ENCODE data around the gene CFAP74. TPM values are rescaled to one million over a fixed set of nuclear protein-coding genes. Genes with fewer than 3 reads are reported as not detected.

CFAP74 gene
- total RNA-seq, 1 donor from 2014 or later = 0.35 TPM

DNA sequence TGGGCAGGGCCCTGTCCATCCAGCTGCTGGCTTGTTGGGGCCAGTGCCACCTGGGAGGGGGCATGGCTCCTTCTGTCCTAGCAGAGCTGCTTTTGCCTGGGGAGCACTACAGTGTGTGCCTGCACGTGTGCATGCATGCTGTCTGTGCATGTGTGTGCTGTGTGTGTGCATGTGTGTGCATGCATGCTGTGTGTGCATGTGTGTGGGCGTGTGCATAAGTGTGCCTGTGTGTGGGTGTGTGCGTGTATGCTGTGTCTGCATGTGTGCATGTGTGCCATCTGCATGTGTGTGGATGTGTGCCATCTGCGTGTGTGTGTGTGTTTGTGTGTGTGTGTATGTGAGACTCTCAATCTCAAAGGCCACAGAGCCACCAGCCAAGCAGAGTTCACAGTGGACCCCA is 38.3 kb upstream of the CFAP74 start:
- Histone ChIP-seq H3K27ac (no peak overlapping the region), H3K9me3 (no peaks in the 10 kb centered on the region), H3K4me1 (peaks cover 21% of the 10 kb centered on the region), H3K4me3 (no peak overlapping the region), H3K27me3 (no peaks in the 10 kb centered on the region), H3K36me3 (no peaks in the 10 kb centered on the region)
- no peak for DNase-seq
- intact Hi-C loops (cut with DNase I) = no loop called here
- ATAC-seq = no peak
- TF ChIP-seq, protein P1, sequence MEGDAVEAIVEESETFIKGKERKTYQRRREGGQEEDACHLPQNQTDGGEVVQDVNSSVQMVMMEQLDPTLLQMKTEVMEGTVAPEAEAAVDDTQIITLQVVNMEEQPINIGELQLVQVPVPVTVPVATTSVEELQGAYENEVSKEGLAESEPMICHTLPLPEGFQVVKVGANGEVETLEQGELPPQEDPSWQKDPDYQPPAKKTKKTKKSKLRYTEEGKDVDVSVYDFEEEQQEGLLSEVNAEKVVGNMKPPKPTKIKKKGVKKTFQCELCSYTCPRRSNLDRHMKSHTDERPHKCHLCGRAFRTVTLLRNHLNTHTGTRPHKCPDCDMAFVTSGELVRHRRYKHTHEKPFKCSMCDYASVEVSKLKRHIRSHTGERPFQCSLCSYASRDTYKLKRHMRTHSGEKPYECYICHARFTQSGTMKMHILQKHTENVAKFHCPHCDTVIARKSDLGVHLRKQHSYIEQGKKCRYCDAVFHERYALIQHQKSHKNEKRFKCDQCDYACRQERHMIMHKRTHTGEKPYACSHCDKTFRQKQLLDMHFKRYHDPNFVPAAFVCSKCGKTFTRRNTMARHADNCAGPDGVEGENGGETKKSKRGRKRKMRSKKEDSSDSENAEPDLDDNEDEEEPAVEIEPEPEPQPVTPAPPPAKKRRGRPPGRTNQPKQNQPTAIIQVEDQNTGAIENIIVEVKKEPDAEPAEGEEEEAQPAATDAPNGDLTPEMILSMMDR (IDR thresholded peaks at IDR 0.05) = no peak

DNA sequence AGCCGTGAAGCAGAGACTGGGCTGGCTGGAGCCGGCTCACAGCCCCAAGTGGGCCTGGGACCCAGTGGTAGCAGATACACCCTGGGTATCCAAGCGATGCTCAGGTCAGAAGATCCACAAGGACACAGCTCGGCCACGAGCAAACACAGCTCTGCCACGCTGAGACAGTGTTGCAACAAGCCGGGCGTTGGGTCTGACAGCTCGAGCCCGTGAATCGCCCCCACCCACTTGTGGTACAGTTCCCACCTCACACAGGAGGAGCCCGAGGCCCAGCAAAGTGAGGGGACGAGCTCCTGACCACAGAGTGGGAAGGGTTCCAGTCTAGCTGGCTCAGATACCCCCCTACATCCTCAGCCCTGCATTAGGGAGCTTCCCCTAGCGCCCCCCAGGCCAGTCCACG is 37.7 kb upstream of the CFAP74 start:
- Histone ChIP-seq H3K9me3 (no peaks in the 10 kb centered on the region), H3K27ac (no peak overlapping the region), H3K36me3 (no peaks in the 10 kb centered on the region), H3K4me1 (peaks cover 18% of the 10 kb centered on the region), H3K4me3 (no peak overlapping the region), H3K27me3 (no peaks in the 10 kb centered on the region)
- ATAC-seq = no peak
- TF ChIP-seq, protein P1 (IDR thresholded peaks at IDR 0.05) = no peak
- DNase-seq = no peak
- intact Hi-C loops (cut with DNase I) = no loop called here

DNA sequence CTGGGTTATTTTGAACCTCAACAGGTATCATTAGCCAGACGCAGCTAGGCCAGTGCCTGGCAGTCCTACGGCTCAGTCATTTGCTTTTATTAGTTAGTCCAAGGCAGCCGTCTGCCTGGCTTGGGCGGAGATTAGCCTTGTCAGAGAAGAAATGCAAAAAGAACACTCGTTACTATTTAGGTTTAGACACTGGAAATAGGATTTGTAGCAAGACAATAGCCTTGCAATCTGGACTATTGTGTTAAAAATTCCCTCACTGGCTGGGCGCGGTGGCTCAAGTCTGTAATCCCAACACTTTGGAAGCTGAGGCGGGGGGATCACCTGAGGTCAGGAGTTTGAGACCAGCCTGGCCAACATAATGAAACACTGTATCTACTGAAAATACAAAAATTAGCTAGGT is 35.7 kb upstream of the CFAP74 start:
- Histone ChIP-seq H3K27me3 (no peaks in the 10 kb centered on the region), H3K9me3 (no peaks in the 10 kb centered on the region), H3K27ac (no peak overlapping the region), H3K36me3 (no peaks in the 10 kb centered on the region), H3K4me3 (no peak overlapping the region), H3K4me1 (no peaks in the 10 kb centered on the region)
- no peak for ATAC-seq
- DNase-seq = no peak
- intact Hi-C loops (cut with DNase I) = no loop called here
- TF ChIP-seq, protein P1 (IDR thresholded peaks at IDR 0.05) = no peak

DNA sequence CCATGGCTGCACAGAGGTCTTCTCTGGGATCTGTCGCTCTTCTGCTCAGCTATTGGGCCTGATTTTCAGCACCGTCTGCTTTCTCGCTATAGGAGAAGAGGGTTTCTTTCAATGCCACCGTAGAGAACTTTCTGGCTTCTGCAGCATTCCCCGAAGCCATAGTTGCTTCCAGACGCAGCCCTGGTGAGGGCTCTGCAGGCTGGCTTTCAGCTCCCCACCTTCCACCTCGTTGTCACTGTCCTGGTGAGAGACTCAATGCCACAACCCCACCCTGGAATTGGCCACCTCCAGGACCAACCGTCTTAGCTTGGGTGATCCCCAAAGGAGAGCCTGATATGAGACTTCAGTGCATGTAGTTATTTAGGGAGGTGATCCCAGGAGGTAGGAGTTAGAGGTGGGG is 34.6 kb upstream of the CFAP74 start:
- Histone ChIP-seq H3K36me3 (no peaks in the 10 kb centered on the region), H3K4me3 (no peak overlapping the region), H3K4me1 (no peaks in the 10 kb centered on the region), H3K27me3 (no peaks in the 10 kb centered on the region), H3K27ac (no peak overlapping the region), H3K9me3 (no peaks in the 10 kb centered on the region)
- no peak for ATAC-seq
- intact Hi-C loops (cut with DNase I) = no loop called here
- TF ChIP-seq, protein P1 (IDR thresholded peaks at IDR 0.05) = no peak
- DNase-seq = no peak

DNA sequence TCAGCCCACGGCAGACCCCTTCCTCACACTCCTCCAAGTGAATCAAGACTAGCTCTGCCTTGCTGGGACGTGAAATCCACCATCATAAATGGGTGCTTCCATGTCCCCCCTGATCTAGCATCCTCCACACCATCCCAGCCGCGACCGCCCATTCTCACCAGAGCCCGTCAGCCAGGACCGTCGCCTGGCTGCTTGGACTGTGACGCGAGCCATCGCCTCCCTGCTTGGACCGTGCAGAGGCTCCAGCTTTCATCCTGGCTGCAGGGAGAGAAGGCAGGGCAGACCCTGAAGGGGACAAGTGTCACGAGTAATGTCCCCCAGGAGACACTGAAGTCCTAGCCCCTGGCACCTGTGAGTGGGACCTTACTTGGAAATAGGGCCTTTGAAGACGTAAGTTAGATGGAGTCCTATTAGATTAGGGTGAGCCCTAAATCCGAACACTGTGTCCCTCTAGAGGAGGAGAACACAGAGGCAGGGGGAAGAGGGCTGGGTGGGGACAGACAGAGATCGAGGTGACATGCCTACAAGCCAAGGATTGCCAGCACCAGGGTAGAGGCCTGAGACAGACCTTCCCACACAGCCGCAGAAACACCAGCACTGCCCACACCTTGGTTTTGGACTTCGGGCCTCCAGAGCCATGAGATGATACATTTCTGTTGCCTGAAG is 33.9 kb upstream of the CFAP74 start:
- Histone ChIP-seq H3K4me1 (no peaks in the 10 kb centered on the region), H3K4me3 (no peak overlapping the region), H3K27me3 (no peaks in the 10 kb centered on the region), H3K27ac (no peak overlapping the region), H3K9me3 (no peaks in the 10 kb centered on the region), H3K36me3 (no peaks in the 10 kb centered on the region)
- intact Hi-C loops (cut with DNase I) = no loop called here
- ATAC-seq (no peak), DNase-seq (no peak)
- TF ChIP-seq, protein P1 (IDR thresholded peaks at IDR 0.05) = no peak

DNA sequence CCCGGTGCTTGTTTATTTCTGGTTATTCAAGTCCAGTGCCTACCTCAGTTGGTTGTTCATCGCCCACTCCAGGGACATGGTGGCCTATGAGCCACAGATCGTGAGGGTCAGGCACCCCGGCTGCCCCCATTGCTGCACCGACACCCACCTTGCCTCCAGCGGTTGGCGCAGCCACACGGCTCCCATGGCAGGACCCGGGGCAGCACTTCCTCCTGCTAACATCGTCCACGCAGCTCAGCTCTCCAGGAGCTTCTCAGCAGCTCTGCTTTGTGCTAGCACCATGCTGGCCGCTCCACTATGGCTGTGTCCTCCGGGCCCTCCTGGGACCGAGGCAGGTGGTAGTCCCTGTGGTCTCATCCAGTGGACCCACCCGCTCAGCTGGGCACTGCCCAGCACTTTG is 32.7 kb upstream of the CFAP74 start:
- intact Hi-C loops (cut with DNase I) = no loop called here
- DNase-seq (no peak), ATAC-seq (no peak)
- no peaks in the 10 kb centered on the region for H3K4me1 ChIP-seq
- no peak overlapping the region for H3K27ac ChIP-seq
- H3K4me3 ChIP-seq = no peak overlapping the region
- H3K27me3 ChIP-seq = no peaks in the 10 kb centered on the region
- H3K9me3 ChIP-seq = no peaks in the 10 kb centered on the region
- no peaks in the 10 kb centered on the region for H3K36me3 ChIP-seq
- TF ChIP-seq, protein P1 (IDR thresholded peaks at IDR 0.05) = no peak
